Right atrium auricular region (tissue), 2 donors: Measurements from ENCODE around the gene GPR183. TPM values are rescaled to one million over a fixed set of nuclear protein-coding genes. Genes with fewer than 3 reads are reported as not detected.
"Not testable (repeated sequence)": the region's sequence is repeated elsewhere in the genome, so short reads cannot be mapped to it uniquely, and the experiment has no call there.

ENCODE experiments used
- DNase-seq: peaks from one replicate; pipeline ENCODE4 v3.0.0-alpha.2; 2019; ENCODE audit warnings: low spot score
- H3K27ac ChIP-seq, 2 donors: fragments of 200-600 bp; sonication (generic); 1 replicate in 1 of 2; 2 replicates in 1 of 2; pipeline ENCODE4 v1.5.1; 2016 to 2019
- H3K27me3 ChIP-seq, 2 donors: fragments of 200-600 bp; sonication (generic); one replicate each; pipeline versions ENCODE4 v1.5.1 to v1.6.0; 2017 to 2019
- H3K36me3 ChIP-seq: fragments of 200-600 bp; sonication (generic); one replicate; pipeline ENCODE4 v1.5.1; 2016
- H3K4me1 ChIP-seq, 2 donors: fragments of 200-600 bp; sonication (generic); one replicate each; pipeline versions ENCODE4 v1.5.1 to v1.6.0; 2017 to 2019
- H3K4me3 ChIP-seq, 2 donors: fragments of 200-600 bp; sonication (generic); 1 replicate in 1 of 2; 2 replicates in 1 of 2; pipeline ENCODE4 v1.5.1; 2017 to 2019; ENCODE audit warnings: mild to moderate bottlenecking in 1 of 2, moderate library complexity in 1 of 2
- H3K9me3 ChIP-seq, 2 donors: fragments of 200-600 bp; sonication (generic); one replicate each; pipeline ENCODE4 v1.5.1; 2019
- CTCF ChIP-seq, 2 donors: fragments of 200-600 bp; sonication (generic); IDR thresholded peaks; one replicate each; pipeline ENCODE4 v1.5.1; 2019; ENCODE audit warnings: antibody characterized with exemption in 2 of 2
- total RNA-seq, 2 donors: library from RNA; depleted of rRNA; stranded (reverse); fragments of >200 nt; gene quantifications; one replicate each; pipeline ENCODE4 v1.1.0, GENCODE V29; 2016

The GPR183 gene
- total RNA-seq, 2 donors from 2014 or later, result 7.6 to 13.3 TPM

GRCh38 chr13:99255271-99255670 is 51.9 kb downstream of the GPR183 start:
- no peaks in the 10 kb centered on the region for H3K27me3 ChIP-seq
- H3K4me3 ChIP-seq, result no peak overlapping the region
- no peaks in the 10 kb centered on the region for H3K9me3 ChIP-seq
- H3K4me1 ChIP-seq, result no peaks in the 10 kb centered on the region
- DNase-seq, result no peak
- no peak for TF ChIP-seq CTCF (IDR thresholded peaks at IDR 0.05)
- no peaks in the 10 kb centered on the region for H3K36me3 ChIP-seq
- no peak overlapping the region for H3K27ac ChIP-seq

GRCh38 chr13:99254830-99255229 is 52.4 kb downstream of the GPR183 start:
- no peaks in the 10 kb centered on the region for H3K27me3 ChIP-seq
- no peaks in the 10 kb centered on the region for H3K4me1 ChIP-seq
- no peak overlapping the region for H3K4me3 ChIP-seq
- DNase-seq, result no peak
- H3K36me3 ChIP-seq, result no peaks in the 10 kb centered on the region
- no peak for TF ChIP-seq CTCF (IDR thresholded peaks at IDR 0.05)
- no peaks in the 10 kb centered on the region for H3K9me3 ChIP-seq
- no peak overlapping the region for H3K27ac ChIP-seq

GRCh38 chr13:99251921-99252320 is 55.3 kb downstream of the GPR183 start:
- TF ChIP-seq CTCF (IDR thresholded peaks at IDR 0.05), result no peak
- H3K27ac ChIP-seq, result no peak overlapping the region
- no peaks in the 10 kb centered on the region for H3K9me3 ChIP-seq

GRCh38 chr13:99250982-99251825 is 56.0 kb downstream of the GPR183 start:
- Histone ChIP-seq H3K9me3 (no peaks in the 10 kb centered on the region), H3K4me1 (no peaks in the 10 kb centered on the region), H3K4me3 (no peak overlapping the region), H3K27ac (no peak overlapping the region), H3K36me3 (no peaks in the 10 kb centered on the region), H3K27me3 (no peaks in the 10 kb centered on the region)
- no peak for TF ChIP-seq CTCF (IDR thresholded peaks at IDR 0.05)
- no peak for DNase-seq

More at GRCh38 chr13:99251921-99252320, 55.3 kb downstream of the GPR183 start:
- H3K27me3 ChIP-seq, result no peaks in the 10 kb centered on the region
- no peak for DNase-seq
- no peak overlapping the region for H3K4me3 ChIP-seq
- H3K4me1 ChIP-seq, result no peaks in the 10 kb centered on the region
- H3K36me3 ChIP-seq, result no peaks in the 10 kb centered on the region

- H3K4me3 ChIP-seq, H3K36me3 ChIP-seq, DNase-seq, H3K4me1 ChIP-seq, H3K9me3 ChIP-seq, H3K27ac ChIP-seq, H3K27me3 ChIP-seq: not testable (repeated sequence)
Observed at GRCh38 chr13:99249606-99250005, 57.6 kb downstream of the GPR183 start.

- not testable (repeated sequence) for H3K4me3 ChIP-seq, H3K4me1 ChIP-seq, H3K27ac ChIP-seq, DNase-seq, H3K9me3 ChIP-seq, H3K27me3 ChIP-seq
- peaks cover 12% of the 10 kb centered on the region for H3K36me3 ChIP-seq
Observed at GRCh38 chr13:99249178-99249577, 58.0 kb downstream of the GPR183 start.

- TF ChIP-seq CTCF (IDR thresholded peaks at IDR 0.05), result no peak
- no peaks in the 10 kb centered on the region for H3K9me3 ChIP-seq
- no peak overlapping the region for H3K27ac ChIP-seq
- H3K4me3 ChIP-seq, result no peak overlapping the region
- no peaks in the 10 kb centered on the region for H3K27me3 ChIP-seq
- peaks cover 12% of the 10 kb centered on the region for H3K36me3 ChIP-seq
- H3K4me1 ChIP-seq, result no peaks in the 10 kb centered on the region
- no peak for DNase-seq
Observed at GRCh38 chr13:99246100-99246499, 61.1 kb downstream of the GPR183 start.
